Skeletal muscle satellite cell (primary cell): ENCODE data around the gene PRKAR2A.

ENCODE experiments used
- H3K27me3 ChIP-seq: 2 replicates; pipeline ENCODE4 v1.7.0; 2013; ENCODE audit warnings: low read length; ENCODE audit not compliant: control insufficient read depth, insufficient read depth
- H3K36me3 ChIP-seq: 2 replicates; pipeline ENCODE4 v1.7.0; 2013; ENCODE audit warnings: mild to moderate bottlenecking, control low read depth, low read length; ENCODE audit not compliant: insufficient read depth
- H3K4me1 ChIP-seq: 2 replicates; pipeline ENCODE4 v1.7.0; 2013; ENCODE audit warnings: low read length; ENCODE audit not compliant: control insufficient read depth, insufficient read depth
- H3K4me2 ChIP-seq: 2 replicates; pipeline ENCODE4 v1.7.0; 2013; ENCODE audit warnings: mild to moderate bottlenecking, low read length
- H3K4me3 ChIP-seq: 2 replicates; pipeline ENCODE4 v1.7.0; 2013; ENCODE audit warnings: low read length
- H3K9ac ChIP-seq: 2 replicates; pipeline ENCODE4 v1.7.0; 2013; ENCODE audit warnings: mild to moderate bottlenecking, low read depth, low read length, moderate library complexity
- H3K9me3 ChIP-seq: replicated peaks from 2 replicates; pipeline ENCODE4 v1.7.0; 2013; ENCODE audit warnings: mild to moderate bottlenecking, control low read depth, low read length

The PRKAR2A gene

DNA sequence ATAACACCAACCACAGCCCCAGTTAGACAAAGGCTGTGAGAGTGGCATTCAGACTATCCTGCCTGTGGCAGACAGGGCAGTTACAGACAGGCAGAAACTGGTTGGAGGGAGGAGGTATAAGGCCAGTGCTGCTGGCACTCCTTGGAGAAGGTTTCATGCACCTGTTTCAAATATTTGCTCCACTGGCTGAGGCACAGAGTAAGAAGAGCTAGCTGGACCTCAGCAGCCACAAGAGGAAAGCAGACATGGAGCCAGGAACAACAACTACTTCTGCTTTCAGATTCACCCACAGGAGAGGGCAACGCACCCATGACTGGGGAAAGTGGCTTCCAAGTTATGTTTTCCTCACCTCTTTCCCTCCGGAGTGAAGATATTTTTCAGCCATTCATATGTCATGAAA lies 11.5 kb upstream of the PRKAR2A start:
- H3K36me3 ChIP-seq: peaks cover 7% of the 10 kb centered on the region
- no peak overlapping the region for H3K4me2 ChIP-seq
- H3K4me3 ChIP-seq: no peak overlapping the region
- H3K9me3 ChIP-seq: no peaks in the 10 kb centered on the region
- no peaks in the 10 kb centered on the region for H3K27me3 ChIP-seq
- no peak overlapping the region for H3K9ac ChIP-seq
- H3K4me1 ChIP-seq: peaks cover 5% of the 10 kb centered on the region

DNA sequence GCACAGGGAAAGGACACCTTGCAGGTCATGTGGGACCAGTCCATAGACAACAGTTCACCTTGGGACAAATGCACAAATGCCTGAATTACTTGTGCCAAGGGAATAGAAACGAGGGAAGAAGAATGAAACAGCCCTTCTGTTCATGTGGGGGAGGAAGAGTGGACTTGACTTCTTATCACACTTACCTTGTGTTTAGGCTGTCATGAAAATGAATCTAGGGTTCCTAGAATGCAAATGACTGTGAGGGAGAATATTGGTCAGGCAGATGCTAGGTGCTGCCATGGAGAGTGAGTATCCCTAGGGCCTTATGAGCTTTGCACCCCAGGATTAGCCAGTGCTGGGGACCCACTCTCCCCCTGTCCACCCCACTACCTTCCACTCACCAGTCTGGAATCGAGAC lies 11.0 kb upstream of the PRKAR2A start:
- H3K36me3 ChIP-seq: peaks cover 7% of the 10 kb centered on the region
- no peak overlapping the region for H3K9ac ChIP-seq
- H3K27me3 ChIP-seq: no peaks in the 10 kb centered on the region
- no peak overlapping the region for H3K4me3 ChIP-seq
- no peaks in the 10 kb centered on the region for H3K9me3 ChIP-seq
- H3K4me2 ChIP-seq: no peak overlapping the region
- peaks cover 5% of the 10 kb centered on the region for H3K4me1 ChIP-seq

DNA sequence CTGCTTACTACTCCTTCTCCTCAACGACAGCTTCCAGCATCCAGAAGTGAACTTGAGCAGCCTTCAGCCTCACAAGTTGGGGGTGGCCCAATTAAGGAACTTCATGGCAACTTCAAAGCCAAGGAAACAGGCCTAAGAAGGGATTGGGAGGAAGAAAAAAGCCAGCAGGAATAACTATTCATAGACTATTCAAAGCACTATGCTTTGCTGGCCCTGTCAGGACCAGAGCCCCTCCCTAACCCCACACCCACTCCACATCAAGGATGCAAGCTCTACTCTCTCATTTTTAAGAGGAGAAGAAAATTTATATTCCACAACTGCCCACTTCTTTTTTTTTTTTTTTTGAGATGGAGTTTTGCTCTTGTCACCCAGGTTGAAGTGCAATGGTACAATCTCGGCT lies 10.0 kb upstream of the PRKAR2A start:
- Histone ChIP-seq H3K9ac (no peak overlapping the region), H3K4me3 (no peak overlapping the region), H3K36me3 (peaks cover 7% of the 10 kb centered on the region), H3K4me1 (no peaks in the 10 kb centered on the region), H3K27me3 (no peaks in the 10 kb centered on the region), H3K4me2 (no peak overlapping the region), H3K9me3 (no peaks in the 10 kb centered on the region)

DNA sequence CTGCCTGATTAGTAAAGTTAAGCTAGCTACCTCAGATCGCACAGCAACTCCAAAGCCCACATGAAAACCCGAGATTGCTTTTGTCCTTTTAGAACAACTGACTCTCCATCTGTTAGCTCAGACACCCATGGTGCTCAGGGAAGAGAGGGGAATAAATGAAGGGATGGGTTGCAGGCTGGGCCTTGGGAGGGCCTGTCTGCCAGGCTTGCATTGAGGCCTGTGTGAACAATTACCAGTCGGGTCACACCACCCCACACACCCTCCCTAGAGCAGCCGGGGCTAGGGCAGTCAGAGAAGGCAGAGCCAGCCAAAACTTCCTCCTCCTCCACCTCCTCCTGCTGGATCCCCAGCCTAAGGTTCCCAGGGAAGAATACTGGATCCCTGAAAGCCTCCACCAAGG lies 8.8 kb upstream of the PRKAR2A start:
- peaks cover 7% of the 10 kb centered on the region for H3K36me3 ChIP-seq
- H3K9ac ChIP-seq: no peak overlapping the region

DNA sequence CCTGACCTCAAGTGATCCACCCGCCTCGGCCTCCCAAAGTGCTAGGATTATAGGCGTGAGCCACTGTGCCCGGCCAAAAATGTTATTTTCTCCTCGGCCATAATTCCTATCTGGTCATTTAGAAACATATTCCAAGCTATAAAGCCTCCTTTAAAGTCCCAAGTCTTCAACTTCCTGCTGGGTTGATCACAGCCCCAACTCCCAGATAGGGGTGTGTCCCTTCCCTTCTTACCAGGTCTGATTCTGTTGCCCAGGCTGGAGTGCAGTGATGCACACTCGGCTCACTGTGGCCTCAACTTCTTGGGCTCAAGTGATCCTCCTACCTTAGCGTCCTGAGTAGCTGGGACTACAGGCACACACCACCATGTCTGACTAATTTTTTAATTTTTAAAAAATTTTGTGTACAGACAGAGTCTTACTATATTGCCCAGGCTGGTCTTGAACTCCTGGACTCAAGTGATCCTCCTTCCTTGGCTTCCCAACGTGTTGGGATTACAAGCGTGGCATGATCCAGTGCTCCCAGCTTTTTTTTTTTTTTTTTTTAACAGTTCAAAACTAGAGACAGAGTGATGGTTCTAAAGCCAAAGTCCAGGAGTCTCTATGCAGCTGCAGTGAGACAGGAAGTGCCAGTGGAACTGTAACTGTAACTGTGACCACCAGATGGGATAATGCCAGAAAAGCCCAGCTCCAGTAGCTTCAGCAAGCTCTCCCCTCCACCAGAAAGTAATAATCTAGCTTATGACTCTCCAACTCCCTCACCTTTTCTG lies 8.2 kb upstream of the PRKAR2A start:
- H3K9ac ChIP-seq: no peak overlapping the region
- no peaks in the 10 kb centered on the region for H3K27me3 ChIP-seq
- peaks cover 7% of the 10 kb centered on the region for H3K36me3 ChIP-seq
- no peaks in the 10 kb centered on the region for H3K4me1 ChIP-seq
- no peaks in the 10 kb centered on the region for H3K9me3 ChIP-seq
- H3K4me2 ChIP-seq: no peak overlapping the region
- no peak overlapping the region for H3K4me3 ChIP-seq

More for the DNA sequence above, 8.8 kb upstream of the PRKAR2A start:
- Histone ChIP-seq H3K4me2 (no peak overlapping the region), H3K9me3 (no peaks in the 10 kb centered on the region), H3K4me3 (no peak overlapping the region), H3K27me3 (no peaks in the 10 kb centered on the region), H3K4me1 (no peaks in the 10 kb centered on the region)

DNA sequence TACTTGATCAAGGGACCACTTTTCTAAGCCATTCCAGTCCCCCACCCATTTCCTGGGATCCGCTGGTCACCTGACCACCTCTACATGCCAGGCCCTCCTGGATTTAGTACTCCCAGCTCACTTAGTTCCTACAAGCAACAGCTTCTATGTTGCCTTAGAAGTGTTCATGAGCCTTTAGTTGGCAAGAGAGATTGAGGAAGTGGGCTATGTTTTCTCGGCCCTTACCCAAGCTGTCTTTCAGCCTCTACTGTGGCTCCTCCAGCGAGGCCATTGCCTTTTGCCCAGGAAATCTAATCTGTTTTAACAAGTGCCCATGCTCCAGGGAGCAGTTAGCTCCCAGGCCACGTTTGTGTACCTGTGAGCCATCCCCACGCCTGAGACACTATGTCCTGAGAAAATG lies 4.5 kb upstream of the PRKAR2A start:
- Histone ChIP-seq H3K9me3 (no peaks in the 10 kb centered on the region), H3K36me3 (no peaks in the 10 kb centered on the region), H3K27me3 (no peaks in the 10 kb centered on the region), H3K4me2 (no peak overlapping the region), H3K9ac (no peak overlapping the region), H3K4me3 (no peak overlapping the region), H3K4me1 (peaks cover 7% of the 10 kb centered on the region)

DNA sequence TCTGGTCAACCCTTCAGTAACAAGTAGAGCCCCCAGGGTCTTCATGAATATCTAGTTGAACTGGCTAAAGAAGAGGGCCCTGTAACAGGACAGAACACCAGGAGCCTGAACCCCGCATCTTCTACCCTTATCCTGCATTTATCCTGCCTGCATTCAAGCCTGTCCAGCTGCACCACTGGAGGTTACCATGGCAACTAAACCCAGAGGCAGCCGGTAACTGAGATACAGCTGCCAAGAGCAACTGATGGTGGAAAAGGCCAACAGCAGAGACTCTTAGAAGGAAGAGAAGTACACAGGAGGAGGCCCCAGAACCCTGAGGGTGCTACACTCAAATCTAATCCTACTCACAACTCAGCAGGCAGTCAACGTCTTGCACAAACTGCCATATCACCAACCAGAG lies 3.7 kb upstream of the PRKAR2A start:
- H3K9ac ChIP-seq: no peak overlapping the region
- H3K27me3 ChIP-seq: no peaks in the 10 kb centered on the region
- no peaks in the 10 kb centered on the region for H3K36me3 ChIP-seq
- H3K4me3 ChIP-seq: no peak overlapping the region
- H3K4me2 ChIP-seq: no peak overlapping the region
- H3K4me1 ChIP-seq: peaks cover 12% of the 10 kb centered on the region
- no peaks in the 10 kb centered on the region for H3K9me3 ChIP-seq

DNA sequence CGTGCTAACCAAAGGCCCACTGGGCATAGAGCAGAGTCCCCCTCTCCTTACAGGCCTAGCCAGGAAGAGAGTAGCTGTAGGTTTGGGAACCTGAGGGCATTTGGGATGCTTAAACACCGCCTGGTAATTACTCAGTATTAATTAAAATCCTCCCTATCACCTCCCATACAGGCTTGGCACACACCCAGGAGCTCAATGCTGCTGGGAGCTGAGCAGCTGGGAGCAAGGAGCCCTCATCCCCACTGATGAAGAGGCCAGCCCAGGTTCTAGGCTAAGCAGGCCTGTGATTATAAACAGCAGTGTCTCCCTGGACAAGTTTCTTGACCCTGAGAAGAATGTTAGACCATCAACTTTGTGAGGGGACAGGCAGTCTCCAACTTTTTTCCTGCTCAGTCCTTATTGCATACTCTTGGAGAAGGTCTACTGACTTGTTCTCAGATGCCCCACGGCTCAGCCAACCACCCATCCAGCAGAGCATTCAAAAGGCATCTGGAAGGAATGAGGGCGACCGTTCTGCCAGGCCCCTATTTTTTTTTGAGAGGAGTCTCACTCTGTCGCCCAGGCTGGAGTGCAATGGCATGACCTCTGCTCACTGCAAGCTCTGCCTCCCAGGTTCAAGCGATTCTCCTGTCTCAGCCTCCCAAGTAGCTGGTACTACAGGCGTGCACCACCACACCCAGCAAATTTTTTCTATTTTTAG lies 1.3 kb upstream of the PRKAR2A start:
- Histone ChIP-seq H3K4me3 (no peak overlapping the region), H3K4me1 (peaks cover 24% of the 10 kb centered on the region), H3K4me2 (no peak overlapping the region)

DNA sequence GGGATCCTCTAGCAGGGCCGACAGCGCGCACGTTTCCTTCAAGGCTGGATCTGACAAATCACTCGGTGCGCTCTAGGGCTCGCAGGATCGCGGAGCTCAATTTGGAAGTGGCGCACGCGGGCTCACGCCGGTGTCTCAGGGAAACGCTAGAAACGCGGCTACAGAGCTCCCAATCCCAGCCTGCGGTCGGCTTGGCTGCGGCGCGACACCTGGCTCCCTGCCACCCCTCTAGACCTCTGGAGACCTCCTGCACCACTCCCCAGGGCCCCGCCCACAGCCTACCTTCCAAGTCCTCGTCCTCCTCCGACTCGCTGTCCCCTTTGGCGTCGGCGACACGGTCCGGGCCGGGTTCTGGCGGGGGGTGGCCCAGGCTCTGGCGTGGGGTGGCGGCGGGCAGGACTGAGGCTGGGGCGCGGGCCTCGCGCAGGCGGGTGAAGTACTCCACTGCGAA lies 596 bp downstream of the PRKAR2A start:
- Histone ChIP-seq H3K9ac (peak overlapping the region; percentile 88), H3K4me2 (peak overlapping the region; percentile 97), H3K9me3 (no peaks in the 10 kb centered on the region), H3K36me3 (no peaks in the 10 kb centered on the region), H3K27me3 (no peaks in the 10 kb centered on the region), H3K4me1 (peaks cover 24% of the 10 kb centered on the region), H3K4me3 (peak overlapping the region; percentile 82)

More for the DNA sequence above, 1.3 kb upstream of the PRKAR2A start:
- Histone ChIP-seq H3K9me3 (no peaks in the 10 kb centered on the region), H3K27me3 (no peaks in the 10 kb centered on the region), H3K9ac (no peak overlapping the region), H3K36me3 (no peaks in the 10 kb centered on the region)

DNA sequence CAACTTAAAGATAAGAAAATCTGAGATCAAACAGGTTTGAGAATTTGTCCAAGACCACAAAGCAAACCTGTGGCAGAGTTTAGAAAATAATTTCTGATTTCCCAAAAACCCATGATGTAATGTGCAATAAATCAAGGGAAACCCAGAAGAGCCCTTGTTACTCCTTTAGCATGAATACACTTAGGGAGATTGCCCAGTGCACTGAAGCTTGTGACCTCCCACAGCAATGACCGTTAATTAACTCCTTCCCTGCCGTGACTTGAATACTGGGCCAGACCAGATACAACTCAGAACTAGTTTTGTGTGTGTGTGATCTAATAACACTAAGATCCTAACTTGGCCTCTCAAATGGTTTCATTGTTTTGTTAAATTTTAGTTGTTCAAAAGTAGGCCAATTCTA lies 2.5 kb downstream of the PRKAR2A start:
- peak overlapping the region; percentile 39 for H3K4me3 ChIP-seq
- H3K4me1 ChIP-seq: peaks cover 24% of the 10 kb centered on the region
- H3K9me3 ChIP-seq: no peaks in the 10 kb centered on the region

DNA sequence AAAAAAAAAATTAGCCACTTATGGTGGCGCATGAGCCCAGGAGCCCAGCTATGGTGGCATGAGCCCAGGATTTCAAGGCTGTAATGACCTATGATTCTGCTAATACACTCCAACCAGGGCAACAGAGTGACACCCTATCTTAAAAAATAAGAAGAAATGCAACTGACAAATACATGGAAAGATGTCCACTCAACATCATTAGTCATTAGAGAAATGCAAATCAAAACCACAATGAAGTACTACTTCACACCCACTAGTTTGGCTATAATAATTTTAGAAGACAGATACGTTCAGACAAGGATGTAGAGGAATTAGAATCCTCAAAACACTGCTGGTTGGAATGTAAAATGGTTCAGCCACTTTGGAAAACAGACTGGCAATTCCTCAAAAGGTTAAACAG lies 10.5 kb downstream of the PRKAR2A start:
- Histone ChIP-seq H3K9ac (no peak overlapping the region), H3K4me1 (no peaks in the 10 kb centered on the region), H3K36me3 (no peaks in the 10 kb centered on the region), H3K9me3 (no peaks in the 10 kb centered on the region), H3K4me2 (no peak overlapping the region), H3K4me3 (no peak overlapping the region), H3K27me3 (no peaks in the 10 kb centered on the region)

More for the DNA sequence above, 2.5 kb downstream of the PRKAR2A start:
- peak overlapping the region; percentile 97 for H3K4me2 ChIP-seq
- no peaks in the 10 kb centered on the region for H3K36me3 ChIP-seq
- H3K9ac ChIP-seq: no peak overlapping the region
- H3K27me3 ChIP-seq: no peaks in the 10 kb centered on the region
